ENCODE measurements around the gene SH3GL1. TPM values are rescaled to one million over a fixed set of nuclear protein-coding genes. Genes with fewer than 3 reads are reported as not detected.
"Not testable (repeated sequence)": the region's sequence is repeated elsewhere in the genome, so short reads cannot be mapped to it uniquely, and the experiment has no call there.

Gene SH3GL1
- total RNA-seq, 1 experiment from 2014 or later: 60.0 TPM

GRCh38 chr19:4343370-4344307, 56.7 kb downstream of the SH3GL1 start, which contains the start of gene MPND:
Gene MPND (plus strand): TSS chr19:4343562. CDS start chr19:4343594, 32 bp downstream.
- H3K4me3 ChIP-seq: peak within 1 kb of the TSS; percentile 65
- no peaks in the 10 kb centered on the region for H3K36me3 ChIP-seq
- no peaks in the 10 kb centered on the region for H3K9me3 ChIP-seq (replicated peaks)
- H3K4me1 ChIP-seq: peaks cover 17% of the 10 kb centered on the region
- DNase-seq: peak; percentile 83 to 86
- peak within 1 kb of the TSS; percentile 63 for H3K27ac ChIP-seq
- no peaks in the 10 kb centered on the region for H3K27me3 ChIP-seq

- no peaks in the 10 kb centered on the region for H3K36me3 ChIP-seq
- H3K4me3 ChIP-seq: peak overlapping the region; percentile 65
- peak overlapping the region; percentile 63 for H3K27ac ChIP-seq
- no peaks in the 10 kb centered on the region for H3K9me3 ChIP-seq (replicated peaks)
- H3K4me1 ChIP-seq: peaks cover 17% of the 10 kb centered on the region
- DNase-seq: peak; percentile 98 to 100
- no peaks in the 10 kb centered on the region for H3K27me3 ChIP-seq
These were observed 57.6 kb downstream of the SH3GL1 start for GRCh38 chr19:4342615-4343369.

GRCh38 chr19:4342314-4342614, 58.1 kb downstream of the SH3GL1 start:
- Histone ChIP-seq H3K27me3 (no peaks in the 10 kb centered on the region), H3K27ac (peak overlapping the region; percentile 63), H3K4me3 (peak overlapping the region; percentile 61), H3K4me1 (peaks cover 17% of the 10 kb centered on the region), H3K36me3 (no peaks in the 10 kb centered on the region), H3K9me3 (replicated peaks) (no peaks in the 10 kb centered on the region)
- no peak for DNase-seq

GRCh38 chr19:4338441-4339355, 61.6 kb downstream of the SH3GL1 start, which contains the start of gene STAP2:
Gene STAP2 (minus strand): TSS chr19:4338827. CDS start chr19:4338753, 74 bp downstream.
- Histone ChIP-seq H3K4me1 (peaks cover 13% of the 10 kb centered on the region), H3K9me3 (replicated peaks) (no peaks in the 10 kb centered on the region), H3K27me3 (no peaks in the 10 kb centered on the region), H3K36me3 (no peaks in the 10 kb centered on the region), H3K27ac (no peak within 1 kb of the TSS), H3K4me3 (peak within 1 kb of the TSS; percentile 53)
- peak in 1 of 2 experiments; percentile 40 for DNase-seq

- no peaks in the 10 kb centered on the region for H3K36me3 ChIP-seq
- H3K27me3 ChIP-seq: no peaks in the 10 kb centered on the region
- no peak overlapping the region for H3K27ac ChIP-seq
- no peaks in the 10 kb centered on the region for H3K9me3 ChIP-seq (replicated peaks)
- H3K4me3 ChIP-seq: peak overlapping the region; percentile 53
- peak in 1 of 2 experiments; percentile 47 for DNase-seq
- peaks cover 13% of the 10 kb centered on the region for H3K4me1 ChIP-seq
These were observed 62.4 kb downstream of the SH3GL1 start for GRCh38 chr19:4337906-4338440.

GRCh38 chr19:4334929-4335570, 65.3 kb downstream of the SH3GL1 start:
- no peaks in the 10 kb centered on the region for H3K4me1 ChIP-seq
- H3K9me3 ChIP-seq (replicated peaks): no peaks in the 10 kb centered on the region
- no peaks in the 10 kb centered on the region for H3K27me3 ChIP-seq
- no peak overlapping the region for H3K4me3 ChIP-seq
- H3K27ac ChIP-seq: no peak overlapping the region
- no peak for DNase-seq
- H3K36me3 ChIP-seq: no peaks in the 10 kb centered on the region

GRCh38 chr19:4329858-4330257, 70.5 kb downstream of the SH3GL1 start:
- Histone ChIP-seq H3K36me3 (no peaks in the 10 kb centered on the region), H3K9me3 (replicated peaks) (no peaks in the 10 kb centered on the region)
- DNase-seq: no peak

GRCh38 chr19:4328991-4329681, 71.2 kb downstream of the SH3GL1 start:
- Histone ChIP-seq H3K4me3 (peak overlapping the region; percentile 58), H3K27ac (peak overlapping the region; percentile 37; the same call in 1 of the 2 replicates)
- H3K4me1 ChIP-seq; H3K27me3 ChIP-seq; H3K9me3 ChIP-seq (replicated peaks); H3K36me3 ChIP-seq: not testable (repeated sequence)
- peak; percentile 34 to 36 for DNase-seq

More at GRCh38 chr19:4329858-4330257, 70.5 kb downstream of the SH3GL1 start:
- H3K27ac ChIP-seq: no peak overlapping the region
- no peak overlapping the region for H3K4me3 ChIP-seq
- H3K4me1 ChIP-seq: 0 out of 2 replicates have a peak, but pooled peaks cover 2% of the 10 kb centered on the region
- no peaks in the 10 kb centered on the region for H3K27me3 ChIP-seq

- DNase-seq: peak; percentile 94 to 95
- Histone ChIP-seq H3K4me1 (0 out of 2 replicates have a peak, but pooled peaks cover 2% of the 10 kb centered on the region), H3K9me3 (replicated peaks) (no peaks in the 10 kb centered on the region), H3K36me3 (no peaks in the 10 kb centered on the region), H3K27me3 (no peaks in the 10 kb centered on the region), H3K27ac (peak overlapping the region; percentile 37; the same call in 1 of the 2 replicates), H3K4me3 (peak overlapping the region; percentile 58)
These were observed 71.9 kb downstream of the SH3GL1 start for GRCh38 chr19:4328243-4328990.

- Histone ChIP-seq H3K9me3 (replicated peaks) (no peaks in the 10 kb centered on the region), H3K4me1 (0 out of 2 replicates have a peak, but pooled peaks cover 2% of the 10 kb centered on the region), H3K36me3 (no peaks in the 10 kb centered on the region), H3K4me3 (peak overlapping the region; percentile 27), H3K27me3 (no peaks in the 10 kb centered on the region), H3K27ac (no peak overlapping the region)
- DNase-seq: no peak
These were observed 72.5 kb downstream of the SH3GL1 start for GRCh38 chr19:4327877-4328242.

GRCh38 chr19:4327252-4327876, 73.0 kb downstream of the SH3GL1 start:
- H3K4me3 ChIP-seq: no peak overlapping the region
- H3K36me3 ChIP-seq: no peaks in the 10 kb centered on the region
- no peak overlapping the region for H3K27ac ChIP-seq
- H3K4me1 ChIP-seq: 0 out of 2 replicates have a peak, but pooled peaks cover 2% of the 10 kb centered on the region
- no peaks in the 10 kb centered on the region for H3K27me3 ChIP-seq
- peak; percentile 47 to 49 for DNase-seq
- no peaks in the 10 kb centered on the region for H3K9me3 ChIP-seq (replicated peaks)

GRCh38 chr19:4326837-4327251, 73.5 kb downstream of the SH3GL1 start:
- DNase-seq: no peak
- Histone ChIP-seq H3K4me1 (0 out of 2 replicates have a peak, but pooled peaks cover 2% of the 10 kb centered on the region), H3K4me3 (no peak overlapping the region), H3K27me3 (no peaks in the 10 kb centered on the region), H3K36me3 (no peaks in the 10 kb centered on the region), H3K27ac (no peak overlapping the region), H3K9me3 (replicated peaks) (no peaks in the 10 kb centered on the region)
